A549 (cell line): Measurements from ENCODE around the gene WLS.

ENCODE experiments used
- CEBPB ChIP-seq, 2 experiments: fragments of >200 bp in 1 of 2; sonication (Bioruptor Twin) in 1 of 2; formaldehyde crosslinking in 1 of 2; IDR thresholded peaks; 2 replicates each; pipeline ENCODE4 v1.6.1; 2012 to 2016
- FOSL2 ChIP-seq, 2 experiments: fragments of 450-650 bp in 1 of 2; fragments of >200 bp in 1 of 2; sonication (Bioruptor Twin) in 1 of 2; formaldehyde crosslinking; IDR thresholded peaks; 2 replicates each; pipeline versions ENCODE4 v1.5.0 to v1.6.1; 2016 to 2020; ENCODE audit warnings: mild to moderate bottlenecking in 1 of 2, moderate library complexity in 1 of 2
- JUN ChIP-seq, 2 experiments: fragments of >200 bp; sonication (Bioruptor Twin); formaldehyde crosslinking; IDR thresholded peaks; 2 replicates in 1 of 2; 3 replicates in 1 of 2; pipeline ENCODE4 v1.6.1; 2016 to 2017
- MAFK ChIP-seq: fragments of 450-650 bp; IDR thresholded peaks from 2 replicates; pipeline ENCODE4 v1.6.1; 2014; ENCODE audit not compliant: partially characterized antibody
- MAZ ChIP-seq: fragments of 150-350 bp; IDR thresholded peaks from 2 replicates; pipeline ENCODE4 v1.6.1; 2014; ENCODE audit warnings: antibody characterized with exemption, low read depth, low read length, borderline replicate concordance
- RAD21 ChIP-seq, 2 experiments: fragments of >200 bp in 1 of 2; sonication (Bioruptor Twin) in 1 of 2; formaldehyde crosslinking in 1 of 2; IDR thresholded peaks in 1 of 2; conservative IDR thresholded peaks in 1 of 2; 2 replicates in 1 of 2; 3 replicates in 1 of 2; pipeline ENCODE4 v1.6.1; 2012 to 2018; ENCODE audit warnings: inconsistent platforms in 1 of 2
- RARB ChIP-seq: fragments of 250-450 bp; sonication (Bioruptor Pico); IDR thresholded peaks from 2 replicates; pipeline ENCODE4 v1.8.0; 2021; ENCODE audit warnings: mild to moderate bottlenecking, moderate library complexity
- RNF2 ChIP-seq: fragments of 200-600 bp; sonication (generic); IDR thresholded peaks from 2 replicates; pipeline ENCODE4 v1.6.1; 2016; ENCODE audit warnings: low read depth, mild to moderate bottlenecking, antibody characterized with exemption, moderate library complexity, borderline replicate concordance
- TF ChIP-seq, protein P1 (sequence below): fragments of >200 bp; sonication (Bioruptor Twin); formaldehyde crosslinking; IDR thresholded peaks from 3 replicates; pipeline ENCODE4 v1.5.1; 2016
- TF ChIP-seq, protein P2 (sequence below): fragments of 450-650 bp; IDR thresholded peaks from 2 replicates; pipeline ENCODE4 v1.6.1; 2014; ENCODE audit warnings: antibody characterized with exemption

DNA sequence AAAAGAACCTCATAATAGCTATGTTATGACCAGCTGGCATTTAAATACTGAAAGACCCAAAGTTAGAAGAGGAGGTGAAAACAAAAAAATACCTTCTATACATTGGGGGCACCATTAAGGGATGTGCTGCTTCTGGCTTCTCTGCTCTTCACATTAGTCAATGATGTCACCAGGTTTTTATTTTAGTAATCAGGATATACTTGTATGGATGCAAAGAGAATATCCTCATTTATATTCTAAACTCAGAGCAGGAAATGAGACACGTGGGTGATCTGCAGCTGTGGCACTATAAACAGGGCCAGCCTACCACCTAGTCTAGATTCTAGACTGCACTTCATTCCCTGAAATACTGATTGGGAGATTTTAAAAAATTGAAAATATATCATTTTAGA, 51.2 kb downstream of the WLS start:
- TF ChIP-seq JUN (IDR thresholded peaks at IDR 0.05) (no peak), CEBPB (IDR thresholded peaks at IDR 0.05) (no peak), RARB (CRISPR knock-in tag) (no peak), MAFK (no peak), FOSL2 (IDR thresholded peaks at IDR 0.05) (no peak), FOSL2 (CRISPR knock-in tag; IDR thresholded peaks at IDR 0.05) (no peak), RAD21 (conservative IDR thresholded peaks at IDR 0.05 in 1 of 2, IDR thresholded peaks at IDR 0.05 in 1 of 2) (no peak), MAZ (no peak), RNF2 (no peak)
- TF ChIP-seq, protein P1, sequence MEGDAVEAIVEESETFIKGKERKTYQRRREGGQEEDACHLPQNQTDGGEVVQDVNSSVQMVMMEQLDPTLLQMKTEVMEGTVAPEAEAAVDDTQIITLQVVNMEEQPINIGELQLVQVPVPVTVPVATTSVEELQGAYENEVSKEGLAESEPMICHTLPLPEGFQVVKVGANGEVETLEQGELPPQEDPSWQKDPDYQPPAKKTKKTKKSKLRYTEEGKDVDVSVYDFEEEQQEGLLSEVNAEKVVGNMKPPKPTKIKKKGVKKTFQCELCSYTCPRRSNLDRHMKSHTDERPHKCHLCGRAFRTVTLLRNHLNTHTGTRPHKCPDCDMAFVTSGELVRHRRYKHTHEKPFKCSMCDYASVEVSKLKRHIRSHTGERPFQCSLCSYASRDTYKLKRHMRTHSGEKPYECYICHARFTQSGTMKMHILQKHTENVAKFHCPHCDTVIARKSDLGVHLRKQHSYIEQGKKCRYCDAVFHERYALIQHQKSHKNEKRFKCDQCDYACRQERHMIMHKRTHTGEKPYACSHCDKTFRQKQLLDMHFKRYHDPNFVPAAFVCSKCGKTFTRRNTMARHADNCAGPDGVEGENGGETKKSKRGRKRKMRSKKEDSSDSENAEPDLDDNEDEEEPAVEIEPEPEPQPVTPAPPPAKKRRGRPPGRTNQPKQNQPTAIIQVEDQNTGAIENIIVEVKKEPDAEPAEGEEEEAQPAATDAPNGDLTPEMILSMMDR: no peak
- TF ChIP-seq, protein P2, sequence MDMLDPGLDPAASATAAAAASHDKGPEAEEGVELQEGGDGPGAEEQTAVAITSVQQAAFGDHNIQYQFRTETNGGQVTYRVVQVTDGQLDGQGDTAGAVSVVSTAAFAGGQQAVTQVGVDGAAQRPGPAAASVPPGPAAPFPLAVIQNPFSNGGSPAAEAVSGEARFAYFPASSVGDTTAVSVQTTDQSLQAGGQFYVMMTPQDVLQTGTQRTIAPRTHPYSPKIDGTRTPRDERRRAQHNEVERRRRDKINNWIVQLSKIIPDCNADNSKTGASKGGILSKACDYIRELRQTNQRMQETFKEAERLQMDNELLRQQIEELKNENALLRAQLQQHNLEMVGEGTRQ: no peak
